WTC11 (cell line): ENCODE data around the gene ABCC3.

ENCODE experiments used
- CTCF ChIP-seq: fragments of 200-600 bp; IDR thresholded peaks from 2 replicates; pipeline ENCODE4 v1.8.0; 2022; ENCODE audit warnings: antibody characterized with exemption
- FOXK1 ChIP-seq: sonication (generic); formaldehyde crosslinking; IDR thresholded peaks from 2 replicates; pipeline ENCODE4 v1.8.0; 2022; ENCODE audit warnings: mild to moderate bottlenecking, moderate library complexity, missing genetic modification reagents
- FOXP1 ChIP-seq: sonication (generic); formaldehyde crosslinking; IDR thresholded peaks from 2 replicates; pipeline ENCODE4 v1.8.0; 2022; ENCODE audit warnings: missing genetic modification reagents, mild to moderate bottlenecking, moderate library complexity, borderline replicate concordance
- IRF1 ChIP-seq: sonication (generic); formaldehyde crosslinking; IDR thresholded peaks from 2 replicates; pipeline ENCODE4 v1.8.0; 2023; ENCODE audit warnings: missing genetic modification reagents
- NR2C2 ChIP-seq: sonication (generic); formaldehyde crosslinking; IDR thresholded peaks from 2 replicates; pipeline ENCODE4 v1.8.0; 2022; ENCODE audit warnings: mild to moderate bottlenecking, missing genetic modification reagents
- TEAD1 ChIP-seq: sonication (generic); formaldehyde crosslinking; IDR thresholded peaks from 2 replicates; pipeline ENCODE4 v1.8.0; 2022; ENCODE audit warnings: mild to moderate bottlenecking, missing genetic modification reagents
- USF2 ChIP-seq: sonication (generic); formaldehyde crosslinking; IDR thresholded peaks from 2 replicates; pipeline ENCODE4 v1.8.1; 2023; ENCODE audit warnings: mild to moderate bottlenecking, missing genetic modification reagents, moderate library complexity

- TF ChIP-seq CTCF (no peak), IRF1 (CRISPR knock-in tag) (no peak), NR2C2 (no peak), FOXP1 (CRISPR knock-in tag) (no peak), TEAD1 (CRISPR knock-in tag) (no peak), FOXK1 (CRISPR knock-in tag) (no peak), USF2 (CRISPR knock-in tag) (no peak)
Measured at GRCh38 chr17:50684612-50685333, 50.1 kb downstream of the ABCC3 start.
